Vagina (tissue), 2 donors: ENCODE results near the gene PPP3R1.

Experiments
- CTCF ChIP-seq, 3 experiments: fragments of 450-650 bp in 2 of 3; fragments of 200-600 bp in 1 of 3; sonication (generic) in 1 of 3; IDR thresholded peaks; one replicate each; pipeline ENCODE4 v1.5.1; 2017 to 2019; ENCODE audit warnings: antibody characterized with exemption in 3 of 3, mild to moderate bottlenecking in 2 of 3, moderate library complexity in 2 of 3
- POLR2A ChIP-seq, 2 donors: fragments of 450-650 bp; IDR thresholded peaks; one replicate each; pipeline ENCODE4 v1.6.1; 2017; ENCODE audit warnings: antibody characterized with exemption in 2 of 2, mild to moderate bottlenecking in 2 of 2, moderate library complexity in 2 of 2

- TF ChIP-seq POLR2A (IDR thresholded peaks at IDR 0.05) (no peak), CTCF (IDR thresholded peaks at IDR 0.05) (no peak)
These were observed 28.0 kb upstream of the PPP3R1 start for GRCh38 chr2:68280348-68280747.
